ENCODE measurements around the gene WT1.

Gene WT1

GRCh38 chr11:32426192-32426591 is 9.1 kb downstream of the WT1 start:
- H3K27me3 ChIP-seq (ENCODE audit: control insufficient read depth, insufficient read depth, low read length): peaks cover 3% of the 10 kb centered on the region
- no peaks in the 10 kb centered on the region for H3K4me1 ChIP-seq
- no peak overlapping the region for H3K9ac ChIP-seq

GRCh38 chr11:32425761-32426160 is 9.6 kb downstream of the WT1 start:
- Histone ChIP-seq H3K9me3 (ENCODE audit: control insufficient read depth, low read length) (no peaks in the 10 kb centered on the region), H3K36me3 (ENCODE audit: control insufficient read depth, insufficient read depth, low read length) (no peaks in the 10 kb centered on the region), H3K4me2 (ENCODE audit: low read length) (no peak overlapping the region), H3K27ac (no peak overlapping the region), H3K4me3 (ENCODE audit: low read depth, low read length) (no peak overlapping the region), H3K27me3 (ENCODE audit: control insufficient read depth, insufficient read depth, low read length) (peaks cover 3% of the 10 kb centered on the region), H3K79me2 (no peaks in the 10 kb centered on the region), H3K9ac (no peak overlapping the region), H3K4me1 (no peaks in the 10 kb centered on the region), H2AFZ (no peak overlapping the region)
- TF ChIP-seq, protein P1, sequence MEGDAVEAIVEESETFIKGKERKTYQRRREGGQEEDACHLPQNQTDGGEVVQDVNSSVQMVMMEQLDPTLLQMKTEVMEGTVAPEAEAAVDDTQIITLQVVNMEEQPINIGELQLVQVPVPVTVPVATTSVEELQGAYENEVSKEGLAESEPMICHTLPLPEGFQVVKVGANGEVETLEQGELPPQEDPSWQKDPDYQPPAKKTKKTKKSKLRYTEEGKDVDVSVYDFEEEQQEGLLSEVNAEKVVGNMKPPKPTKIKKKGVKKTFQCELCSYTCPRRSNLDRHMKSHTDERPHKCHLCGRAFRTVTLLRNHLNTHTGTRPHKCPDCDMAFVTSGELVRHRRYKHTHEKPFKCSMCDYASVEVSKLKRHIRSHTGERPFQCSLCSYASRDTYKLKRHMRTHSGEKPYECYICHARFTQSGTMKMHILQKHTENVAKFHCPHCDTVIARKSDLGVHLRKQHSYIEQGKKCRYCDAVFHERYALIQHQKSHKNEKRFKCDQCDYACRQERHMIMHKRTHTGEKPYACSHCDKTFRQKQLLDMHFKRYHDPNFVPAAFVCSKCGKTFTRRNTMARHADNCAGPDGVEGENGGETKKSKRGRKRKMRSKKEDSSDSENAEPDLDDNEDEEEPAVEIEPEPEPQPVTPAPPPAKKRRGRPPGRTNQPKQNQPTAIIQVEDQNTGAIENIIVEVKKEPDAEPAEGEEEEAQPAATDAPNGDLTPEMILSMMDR (IDR thresholded peaks at IDR 0.05): no peak

More at GRCh38 chr11:32426192-32426591, 9.1 kb downstream of the WT1 start:
- Histone ChIP-seq H3K9me3 (ENCODE audit: control insufficient read depth, low read length) (no peaks in the 10 kb centered on the region), H3K27ac (no peak overlapping the region), H3K79me2 (no peaks in the 10 kb centered on the region), H2AFZ (no peak overlapping the region), H3K4me3 (ENCODE audit: low read depth, low read length) (no peak overlapping the region), H3K36me3 (ENCODE audit: control insufficient read depth, insufficient read depth, low read length) (no peaks in the 10 kb centered on the region), H3K4me2 (ENCODE audit: low read length) (no peak overlapping the region)
- TF ChIP-seq, protein P1 (IDR thresholded peaks at IDR 0.05): no peak

- Histone ChIP-seq H3K9ac (no peak overlapping the region), H3K4me2 (ENCODE audit: low read length) (no peak overlapping the region), H3K79me2 (no peaks in the 10 kb centered on the region), H3K27ac (no peak overlapping the region), H3K4me3 (ENCODE audit: low read depth, low read length) (no peak overlapping the region), H3K4me1 (no peaks in the 10 kb centered on the region), H3K27me3 (ENCODE audit: control insufficient read depth, insufficient read depth, low read length) (no peaks in the 10 kb centered on the region), H3K9me3 (ENCODE audit: control insufficient read depth, low read length) (no peaks in the 10 kb centered on the region), H2AFZ (no peak overlapping the region), H3K36me3 (ENCODE audit: control insufficient read depth, insufficient read depth, low read length) (no peaks in the 10 kb centered on the region)
- TF ChIP-seq, protein P1 (IDR thresholded peaks at IDR 0.05): no peak
Measured at GRCh38 chr11:32422545-32422944, 12.8 kb downstream of the WT1 start.

- Histone ChIP-seq H3K4me3 (ENCODE audit: low read depth, low read length) (no peak overlapping the region), H3K4me2 (ENCODE audit: low read length) (no peak overlapping the region), H3K79me2 (no peaks in the 10 kb centered on the region), H2AFZ (no peak overlapping the region), H3K27me3 (ENCODE audit: control insufficient read depth, insufficient read depth, low read length) (no peaks in the 10 kb centered on the region), H3K36me3 (ENCODE audit: control insufficient read depth, insufficient read depth, low read length) (no peaks in the 10 kb centered on the region), H3K4me1 (no peaks in the 10 kb centered on the region), H3K27ac (no peak overlapping the region), H3K9ac (no peak overlapping the region), H3K9me3 (ENCODE audit: control insufficient read depth, low read length) (no peaks in the 10 kb centered on the region)
- TF ChIP-seq, protein P1 (IDR thresholded peaks at IDR 0.05): no peak
Measured at GRCh38 chr11:32421992-32422391, 13.3 kb downstream of the WT1 start.
